Osteoblast (primary cell): ENCODE data around the gene FBLN7. TPM values are rescaled to one million over a fixed set of nuclear protein-coding genes. Genes with fewer than 3 reads are reported as not detected.
"Not testable (repeated sequence)": the region's sequence is repeated elsewhere in the genome, so short reads cannot be mapped to it uniquely, and the experiment has no call there.

Source experiments
- DNase-seq: peaks from one replicate; pipeline ENCODE4 v3.0.0; 2011; ENCODE audit warnings: low spot score, mixed read lengths; ENCODE audit not compliant: insufficient read length; ENCODE audit errors: missing footprints
- H2AFZ ChIP-seq: 2 replicates; pipeline ENCODE4 v1.6.0; 2011; ENCODE audit warnings: mild to moderate bottlenecking, low read length
- H3K27ac ChIP-seq: 2 replicates; pipeline ENCODE4 v1.5.1; 2011; ENCODE audit warnings: mild to moderate bottlenecking, low read depth, low read length, moderate library complexity
- H3K27me3 ChIP-seq: 2 replicates; pipeline ENCODE4 v1.6.0; 2012; ENCODE audit warnings: mild to moderate bottlenecking, control low read depth, inconsistent platforms, low read length, moderate library complexity; ENCODE audit not compliant: insufficient read depth
- H3K36me3 ChIP-seq: 2 replicates; pipeline ENCODE4 v1.5.1; 2011; ENCODE audit warnings: mild to moderate bottlenecking, low read length, control low read depth, moderate library complexity; ENCODE audit not compliant: insufficient read depth
- H3K4me1 ChIP-seq: 2 replicates; pipeline ENCODE4 v1.5.1; 2011; ENCODE audit warnings: mild to moderate bottlenecking, low read length, control low read depth, moderate library complexity; ENCODE audit not compliant: insufficient read depth
- H3K4me2 ChIP-seq: 2 replicates; pipeline ENCODE4 v1.6.0; 2011; ENCODE audit warnings: mild to moderate bottlenecking, low read length; ENCODE audit not compliant: insufficient read depth
- H3K4me3 ChIP-seq: fragments of 200-600 bp; sonication (generic); 3 replicates; pipeline ENCODE4 v1.5.1; 2012; ENCODE audit warnings: mild to moderate bottlenecking, low read length, inconsistent platforms; ENCODE audit not compliant: insufficient read depth
- H3K79me2 ChIP-seq: 2 replicates; pipeline ENCODE4 v1.6.0; 2012; ENCODE audit warnings: mild to moderate bottlenecking, low read length, control low read depth, inconsistent platforms; ENCODE audit not compliant: insufficient read depth
- H3K9me3 ChIP-seq: 2 replicates; pipeline ENCODE4 v1.5.1; 2011; ENCODE audit warnings: low read depth, low read length, control low read depth
- H4K20me1 ChIP-seq: 2 replicates; pipeline ENCODE4 v1.6.0; 2012; ENCODE audit warnings: mild to moderate bottlenecking, low read length, control low read depth; ENCODE audit not compliant: insufficient read depth
- total RNA-seq: library from RNA; depleted of rRNA; stranded (reverse); fragments of >200 nt; gene quantifications from 2 replicates; pipeline ENCODE4 v1.2.3, GENCODE V29; 2012
- TF ChIP-seq, protein P1 (sequence below): IDR thresholded peaks from 2 replicates; pipeline ENCODE4 v1.5.1; 2011; ENCODE audit warnings: mild to moderate bottlenecking, low read depth, low read length, moderate library complexity; ENCODE audit errors: extremely low read depth

Gene FBLN7
- total RNA-seq, 1 donor = 5.8 TPM

DNA sequence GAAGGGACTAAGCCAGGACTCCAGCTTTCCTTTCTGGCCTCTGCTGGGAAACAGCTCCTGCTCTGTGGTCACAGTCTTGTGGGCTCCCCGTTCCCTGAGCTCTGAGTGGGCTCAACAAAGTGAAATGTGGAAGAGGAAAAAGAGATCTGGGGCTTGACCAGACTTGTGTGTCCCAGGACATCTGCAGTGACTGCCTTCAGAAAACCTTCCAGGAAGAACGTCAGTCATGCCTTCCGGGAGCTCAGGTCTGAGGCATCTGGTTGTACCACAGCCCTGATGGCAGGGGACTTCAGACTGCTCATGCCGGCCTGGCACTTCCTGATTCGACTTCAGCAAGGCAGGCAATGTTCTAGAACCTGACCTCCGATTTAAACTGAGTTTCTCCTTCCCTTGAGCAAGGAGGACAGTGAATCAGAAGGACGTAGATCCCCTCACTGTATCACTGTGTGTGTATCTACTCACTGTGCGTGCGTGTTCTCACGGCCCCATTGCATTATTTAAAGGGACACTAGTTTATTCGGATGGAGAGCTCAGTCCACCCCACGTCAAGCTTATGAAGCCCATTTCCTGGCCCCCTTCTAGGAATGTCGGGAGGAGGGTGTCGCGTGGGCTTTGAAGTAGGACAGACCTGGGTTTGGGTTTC, 548 bp upstream of the FBLN7 start:
- TF ChIP-seq, protein P1, sequence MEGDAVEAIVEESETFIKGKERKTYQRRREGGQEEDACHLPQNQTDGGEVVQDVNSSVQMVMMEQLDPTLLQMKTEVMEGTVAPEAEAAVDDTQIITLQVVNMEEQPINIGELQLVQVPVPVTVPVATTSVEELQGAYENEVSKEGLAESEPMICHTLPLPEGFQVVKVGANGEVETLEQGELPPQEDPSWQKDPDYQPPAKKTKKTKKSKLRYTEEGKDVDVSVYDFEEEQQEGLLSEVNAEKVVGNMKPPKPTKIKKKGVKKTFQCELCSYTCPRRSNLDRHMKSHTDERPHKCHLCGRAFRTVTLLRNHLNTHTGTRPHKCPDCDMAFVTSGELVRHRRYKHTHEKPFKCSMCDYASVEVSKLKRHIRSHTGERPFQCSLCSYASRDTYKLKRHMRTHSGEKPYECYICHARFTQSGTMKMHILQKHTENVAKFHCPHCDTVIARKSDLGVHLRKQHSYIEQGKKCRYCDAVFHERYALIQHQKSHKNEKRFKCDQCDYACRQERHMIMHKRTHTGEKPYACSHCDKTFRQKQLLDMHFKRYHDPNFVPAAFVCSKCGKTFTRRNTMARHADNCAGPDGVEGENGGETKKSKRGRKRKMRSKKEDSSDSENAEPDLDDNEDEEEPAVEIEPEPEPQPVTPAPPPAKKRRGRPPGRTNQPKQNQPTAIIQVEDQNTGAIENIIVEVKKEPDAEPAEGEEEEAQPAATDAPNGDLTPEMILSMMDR = no peak
- peak overlapping the region; percentile 77 for H2AFZ ChIP-seq

DNA sequence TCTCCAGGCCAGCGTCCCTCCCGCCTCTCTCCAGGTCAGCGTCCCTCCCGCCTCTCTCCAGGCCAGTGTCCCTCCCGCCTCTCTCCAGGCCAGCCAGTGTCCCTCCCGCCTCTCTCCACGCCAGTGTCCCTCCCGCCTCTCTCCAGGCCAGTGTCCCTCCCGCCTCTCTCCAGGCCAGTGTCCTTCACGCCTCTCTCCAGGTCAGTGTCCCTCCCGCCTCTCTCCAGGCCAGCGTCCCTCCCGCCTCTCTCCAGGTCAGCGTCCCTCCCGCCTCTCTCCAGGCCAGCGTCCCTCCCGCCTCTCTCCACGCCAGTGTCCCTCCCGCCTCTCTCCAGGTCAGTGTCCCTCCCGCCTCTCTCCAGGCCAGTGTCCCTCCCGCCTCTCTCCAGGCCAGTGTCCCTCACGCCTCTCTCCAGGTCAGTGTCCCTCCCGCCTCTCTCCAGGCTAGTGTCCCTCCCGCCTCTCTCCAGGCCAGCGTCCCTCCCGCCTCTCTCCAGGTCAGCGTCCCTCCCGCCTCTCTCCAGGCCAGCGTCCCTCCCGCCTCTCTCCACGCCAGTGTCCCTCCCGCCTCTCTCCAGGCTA, 939 bp downstream of the FBLN7 start:
- not testable (repeated sequence) for DNase-seq, H3K27me3 ChIP-seq, H3K9me3 ChIP-seq, H3K27ac ChIP-seq, H4K20me1 ChIP-seq, H2AFZ ChIP-seq, H3K4me1 ChIP-seq, H3K36me3 ChIP-seq, H3K79me2 ChIP-seq
- peak overlapping the region; percentile 86 for H3K4me2 ChIP-seq
- peak overlapping the region; percentile 72 for H3K4me3 ChIP-seq

More for the DNA sequence above, 548 bp upstream of the FBLN7 start:
- H3K36me3 ChIP-seq = no peaks in the 10 kb centered on the region
- H4K20me1 ChIP-seq = no peaks in the 10 kb centered on the region
- peak overlapping the region; percentile 72 for H3K4me3 ChIP-seq
- H3K27me3 ChIP-seq = no peaks in the 10 kb centered on the region
- peak overlapping the region; percentile 75 for H3K27ac ChIP-seq
- peak; percentile 93 for DNase-seq
- no peaks in the 10 kb centered on the region for H3K79me2 ChIP-seq
- no peaks in the 10 kb centered on the region for H3K9me3 ChIP-seq
- peak overlapping the region; percentile 86 for H3K4me2 ChIP-seq
- peaks cover 5% of the 10 kb centered on the region for H3K4me1 ChIP-seq

- H3K79me2 ChIP-seq, H3K4me1 ChIP-seq, H3K27ac ChIP-seq, H3K9me3 ChIP-seq, H3K36me3 ChIP-seq, H3K27me3 ChIP-seq, H4K20me1 ChIP-seq, DNase-seq, H2AFZ ChIP-seq: not testable (repeated sequence)
- Histone ChIP-seq H3K4me2 (peak overlapping the region; percentile 47), H3K4me3 (peak overlapping the region; percentile 69)
Measured at GRCh38 chr2:112139661-112140204, 1.5 kb downstream of the FBLN7 start.

GRCh38 chr2:112140205-112140802, 2.1 kb downstream of the FBLN7 start:
- no peaks in the 10 kb centered on the region for H3K9me3 ChIP-seq
- H3K4me3 ChIP-seq = peak overlapping the region; percentile 69
- peaks cover 5% of the 10 kb centered on the region for H3K4me1 ChIP-seq
- no peaks in the 10 kb centered on the region for H3K79me2 ChIP-seq
- no peaks in the 10 kb centered on the region for H3K27me3 ChIP-seq
- H2AFZ ChIP-seq = peak overlapping the region; percentile 51
- no peaks in the 10 kb centered on the region for H4K20me1 ChIP-seq
- TF ChIP-seq, protein P1 = no peak
- H3K36me3 ChIP-seq = no peaks in the 10 kb centered on the region
- peak; percentile 83 for DNase-seq
- H3K27ac ChIP-seq = peak overlapping the region; percentile 32
- H3K4me2 ChIP-seq = peak overlapping the region; percentile 47
